Daoy (cell line): ENCODE data around the gene INPP5J. TPM values are rescaled to one million over a fixed set of nuclear protein-coding genes. Genes with fewer than 3 reads are reported as not detected.
"Not testable (repeated sequence)": the region's sequence is repeated elsewhere in the genome, so short reads cannot be mapped to it uniquely, and the experiment has no call there.

Experiments used
- DNase-seq: peaks from one replicate; pipeline ENCODE4 v3.0.0-alpha.2; 2015; ENCODE audit warnings: low read depth
- total RNA-seq: library from RNA; depleted of rRNA; stranded (reverse); fragments of >200 nt; shearing (Covaris generic); gene quantifications from 2 replicates; pipeline ENCODE4 v1.2.3, GENCODE V29; 2014

Gene INPP5J
- total RNA-seq, 1 experiment from 2014 or later = 1.3 TPM

- no peak for DNase-seq
Measured at GRCh38 chr22:31088233-31088986, 34.4 kb upstream of the INPP5J start.

- no peak for DNase-seq
Measured at GRCh38 chr22:31089160-31090100, 33.3 kb upstream of the INPP5J start.

GRCh38 chr22:31090217-31091085, 32.3 kb upstream of the INPP5J start:
- no peak for DNase-seq

- no peak for DNase-seq
Measured at GRCh38 chr22:31091106-31091975, 31.4 kb upstream of the INPP5J start.

- no peak for DNase-seq
Measured at GRCh38 chr22:31092161-31092560, 30.6 kb upstream of the INPP5J start.

GRCh38 chr22:31093086-31093850, 29.5 kb upstream of the INPP5J start:
- no peak for DNase-seq

- DNase-seq = no peak
Measured at GRCh38 chr22:31094021-31094551, 28.7 kb upstream of the INPP5J start.

GRCh38 chr22:31094741-31095140, 28.0 kb upstream of the INPP5J start:
- DNase-seq = no peak

- no peak for DNase-seq
Measured at GRCh38 chr22:31095637-31096249, 27.0 kb upstream of the INPP5J start.

GRCh38 chr22:31096657-31097279, 26.0 kb upstream of the INPP5J start:
- DNase-seq = no peak

- DNase-seq = not testable (repeated sequence)
Measured at GRCh38 chr22:31097539-31097938, 25.2 kb upstream of the INPP5J start.

- no peak for DNase-seq
Measured at GRCh38 chr22:31097941-31098631, 24.7 kb upstream of the INPP5J start.

GRCh38 chr22:31098632-31099110, 24.1 kb upstream of the INPP5J start:
- DNase-seq = no peak

GRCh38 chr22:31099386-31099785, 23.4 kb upstream of the INPP5J start:
- DNase-seq = no peak

GRCh38 chr22:31099841-31100761, 22.7 kb upstream of the INPP5J start:
- DNase-seq = no peak

- DNase-seq = no peak
Measured at GRCh38 chr22:31100762-31101525, 21.8 kb upstream of the INPP5J start.
